A549 (cell line): ENCODE results near the gene CDK16. TPM values are rescaled to one million over a fixed set of nuclear protein-coding genes. Genes with fewer than 3 reads are reported as not detected.

Source experiments
- ATAC-seq, 2 experiments: fragments of 200-7000 bp in 1 of 2; fragments of >200 bp in 1 of 2; cut with Nextera tagmentation in 1 of 2; cut with Tn5 transposase in 1 of 2; 3 replicates each; pipeline versions ENCODE4 v1.8.0 to v1.9.1; 2018 to 2020; ENCODE audit warnings: mild to moderate bottlenecking in 1 of 2, moderate library complexity in 1 of 2
- CTCF ChIA-PET: fragments of 300-600 bp; sonication (Branson Sonifier 250); formaldehyde crosslinking; extraction: SDS; loops from one replicate; lab custom pipeline; 2021; ENCODE audit warnings: antibody characterized with exemption, inconsistent platforms; lab: Yijun Ruan, JAX
- POLR2A ChIA-PET: fragments of 350-600 bp; formaldehyde crosslinking; extraction: SDS; loops from one replicate; lab custom pipeline; 2021; ENCODE audit warnings: antibody characterized with exemption, inconsistent platforms; lab: Yijun Ruan, JAX
- DNase-seq, 2 experiments: peaks; one replicate each; pipeline versions ENCODE4 v3.0.0 to v3.0.0-alpha.2; 2011 to 2016; ENCODE audit warnings: low read depth in 1 of 2, low spot score in 1 of 2
- FAIRE-seq: peaks from 2 replicates; lab custom pipeline; 2011; peaks lifted over from hg19 to GRCh38; lab: Jason Lieb, UNC
- H3K27ac ChIP-seq, 2 experiments: fragments of >200 bp; sonication (Bioruptor Twin); formaldehyde crosslinking; 3 replicates each; pipeline ENCODE4 v1.5.1; 2016 to 2017
- H3K4me1 ChIP-seq: fragments of >200 bp; sonication (Bioruptor Twin); formaldehyde crosslinking; 3 replicates; pipeline ENCODE4 v1.6.1; 2016
- H3K4me2 ChIP-seq: fragments of >200 bp; sonication (Bioruptor Twin); formaldehyde crosslinking; 3 replicates; pipeline ENCODE4 v1.6.1; 2016
- H3K4me3 ChIP-seq: fragments of >200 bp; sonication (Bioruptor Twin); formaldehyde crosslinking; 3 replicates; pipeline ENCODE4 v1.5.1; 2016
- H3K9me3 ChIP-seq: fragments of >200 bp; sonication (Bioruptor Twin); formaldehyde crosslinking; 3 replicates; pipeline ENCODE4 v1.6.1; 2016
- ATOH8 ChIP-seq: fragments of 250-450 bp; sonication (Bioruptor Pico); IDR thresholded peaks from 2 replicates; pipeline ENCODE4 v1.5.0; 2020; ENCODE audit warnings: low read depth, mild to moderate bottlenecking, moderate library complexity
- BHLHE40 ChIP-seq: IDR thresholded peaks from 2 replicates; pipeline ENCODE4 v1.6.1; 2012; ENCODE audit warnings: low read depth, low read length, inconsistent platforms
- CHD2 ChIP-seq: fragments of 150-350 bp; IDR thresholded peaks from 2 replicates; pipeline ENCODE4 v1.6.1; 2014; ENCODE audit warnings: low read length; ENCODE audit not compliant: partially characterized antibody
- CHD4 ChIP-seq: fragments of 200-600 bp; sonication (generic); IDR thresholded peaks from 2 replicates; pipeline ENCODE4 v1.6.1; 2016; ENCODE audit warnings: antibody characterized with exemption, mild to moderate bottlenecking, borderline replicate concordance
- EP300 ChIP-seq, 2 experiments: fragments of >200 bp; sonication (Bioruptor Twin); formaldehyde crosslinking; IDR thresholded peaks; 2 replicates in 1 of 2; 3 replicates in 1 of 2; pipeline ENCODE4 v1.6.1; 2016 to 2017
- FOSB ChIP-seq: fragments of 250-450 bp; sonication (Bioruptor Pico); IDR thresholded peaks from 2 replicates; pipeline ENCODE4 v1.5.0; 2020; ENCODE audit warnings: mild to moderate bottlenecking, moderate library complexity
- FOSL2 ChIP-seq, 2 experiments: fragments of 450-650 bp in 1 of 2; fragments of >200 bp in 1 of 2; sonication (Bioruptor Twin) in 1 of 2; formaldehyde crosslinking; IDR thresholded peaks; 2 replicates each; pipeline versions ENCODE4 v1.5.0 to v1.6.1; 2016 to 2020; ENCODE audit warnings: mild to moderate bottlenecking in 1 of 2, moderate library complexity in 1 of 2
- HDAC2 ChIP-seq: fragments of 200-600 bp; sonication (generic); IDR thresholded peaks from 2 replicates; pipeline ENCODE4 v1.6.1; 2016
- HEYL ChIP-seq: fragments of 250-450 bp; sonication (Bioruptor Pico); IDR thresholded peaks from 2 replicates; pipeline ENCODE4 v1.8.0; 2021; ENCODE audit warnings: mild to moderate bottlenecking, moderate library complexity
- HOXB13 ChIP-seq: fragments of 250-450 bp; sonication (Bioruptor Pico); IDR thresholded peaks from 2 replicates; pipeline ENCODE4 v1.5.0; 2020; ENCODE audit warnings: low read depth, mild to moderate bottlenecking, moderate library complexity
- HOXB5 ChIP-seq: fragments of 250-450 bp; sonication (Bioruptor Pico); IDR thresholded peaks from 2 replicates; pipeline ENCODE4 v1.5.0; 2020; ENCODE audit warnings: mild to moderate bottlenecking, moderate library complexity
- JUNB ChIP-seq: fragments of >200 bp; sonication (Bioruptor Twin); formaldehyde crosslinking; IDR thresholded peaks from 2 replicates; pipeline ENCODE4 v1.6.1; 2016
- KDM5A ChIP-seq: fragments of 200-600 bp; sonication (generic); IDR thresholded peaks from 2 replicates; pipeline ENCODE4 v1.6.1; 2016; ENCODE audit warnings: antibody characterized with exemption, mild to moderate bottlenecking
- MYC ChIP-seq: IDR thresholded peaks from 2 replicates; pipeline ENCODE4 v1.6.1; 2012; ENCODE audit warnings: mild to moderate bottlenecking, inconsistent platforms, low read length, improper control_type of control experiment, borderline replicate concordance
- NFE2L2 ChIP-seq: fragments of 150-350 bp; conservative IDR thresholded peaks from 2 replicates; pipeline ENCODE4 v1.6.1; 2014; ENCODE audit warnings: low read length
- NPAS2 ChIP-seq: fragments of 250-450 bp; sonication (Bioruptor Pico); IDR thresholded peaks from 2 replicates; pipeline ENCODE4 v1.8.0; 2022; ENCODE audit warnings: mild to moderate bottlenecking, moderate library complexity, borderline replicate concordance
- POLR2AphosphoS2 ChIP-seq: conservative IDR thresholded peaks from 2 replicates; pipeline ENCODE4 v1.6.1; 2012; ENCODE audit warnings: low read length, improper control_type of control experiment, inconsistent platforms
- RARB ChIP-seq: fragments of 250-450 bp; sonication (Bioruptor Pico); IDR thresholded peaks from 2 replicates; pipeline ENCODE4 v1.8.0; 2021; ENCODE audit warnings: mild to moderate bottlenecking, moderate library complexity
- RFX5 ChIP-seq: fragments of 450-650 bp; IDR thresholded peaks from 2 replicates; pipeline ENCODE4 v1.7.1; 2014; ENCODE audit warnings: antibody characterized with exemption, mild to moderate bottlenecking, moderate library complexity
- RNF2 ChIP-seq: fragments of 200-600 bp; sonication (generic); IDR thresholded peaks from 2 replicates; pipeline ENCODE4 v1.6.1; 2016; ENCODE audit warnings: low read depth, mild to moderate bottlenecking, antibody characterized with exemption, moderate library complexity, borderline replicate concordance
- SMC3 ChIP-seq: fragments of >200 bp; sonication (Bioruptor Twin); formaldehyde crosslinking; IDR thresholded peaks from 3 replicates; pipeline ENCODE4 v1.6.1; 2018; ENCODE audit warnings: inconsistent platforms
- SREBF2 ChIP-seq: fragments of 450-650 bp; IDR thresholded peaks from 2 replicates; pipeline ENCODE4 v1.6.1; 2014; ENCODE audit warnings: mild to moderate bottlenecking, moderate library complexity
- TP53 ChIP-seq: fragments of 250-450 bp; sonication (Bioruptor Pico); IDR thresholded peaks from 2 replicates; pipeline ENCODE4 v1.5.0; 2021; ENCODE audit warnings: mild to moderate bottlenecking, moderate library complexity
- ZSCAN20 ChIP-seq: fragments of 250-450 bp; sonication (Bioruptor Pico); IDR thresholded peaks from 2 replicates; pipeline ENCODE4 v1.8.0; 2022; ENCODE audit warnings: mild to moderate bottlenecking, moderate library complexity
- WGBS: methylation state at CpG from one replicate; pipeline ENCODE4 v1.1.6; 2017; ENCODE audit errors: missing lambda C conversion rate; 5-methylcytosine and 5-hydroxymethylcytosine counted together
- polyA plus RNA-seq, 4 experiments: library from polyadenylated mRNA; depleted of rRNA in 3 of 4; stranded (reverse); fragments of >200 nt; fragmentation: RNase III in 1 of 4; extraction: RNeasy Plus Mini Kit Qiagen cat#74134 plus additional on column Dnase treatment in 1 of 4; gene quantifications; 2 replicates in 3 of 4; 3 replicates in 1 of 4; pipeline ENCODE4 v1.2.3, GENCODE V29; 2011 to 2017
- TF ChIP-seq, protein P1 (sequence below): fragments of 450-650 bp; IDR thresholded peaks from 2 replicates; pipeline ENCODE4 v1.6.1; 2014; ENCODE audit warnings: antibody characterized with exemption
- TF ChIP-seq, protein P2 (sequence below): fragments of >200 bp; sonication (Bioruptor Twin); formaldehyde crosslinking; IDR thresholded peaks from 3 replicates; pipeline ENCODE4 v1.6.1; 2016

Gene CDK16
- polyA plus RNA-seq, 2 of the 4 experiments (the other 2 are of a cell fraction): 105 to 111 TPM

- DNase-seq (no peak), ATAC-seq (no peak), FAIRE-seq (no peak)
- Histone ChIP-seq H3K9me3 (no peaks in the 10 kb centered on the region), H3K27ac (no peak overlapping the region), H3K4me1 (0 out of 3 replicates have a peak, but pooled peaks cover 4% of the 10 kb centered on the region), H3K4me2 (no peak overlapping the region), H3K4me3 (no peak overlapping the region)
- 95% methylated on average over 13 of the region's 15 CpGs for WGBS
- ChIA-PET CTCF (interaction anchor here (2.8 kb wide), 1 partner anchor 10 kb away, joined by 11 read pairs; no protein-coding TSS in a partner anchor), POLR2A (no interaction called here)
- TF ChIP-seq ZSCAN20: no peak
- no peak for TF ChIP-seq KDM5A
- no peak for TF ChIP-seq FOSL2 (IDR thresholded peaks at IDR 0.05)
- no peak for TF ChIP-seq FOSL2 (CRISPR knock-in tag; IDR thresholded peaks at IDR 0.05)
- no peak for TF ChIP-seq HDAC2
- TF ChIP-seq MYC: no peak
- TF ChIP-seq RFX5: no peak
- TF ChIP-seq SREBF2: no peak
- TF ChIP-seq, protein P1, sequence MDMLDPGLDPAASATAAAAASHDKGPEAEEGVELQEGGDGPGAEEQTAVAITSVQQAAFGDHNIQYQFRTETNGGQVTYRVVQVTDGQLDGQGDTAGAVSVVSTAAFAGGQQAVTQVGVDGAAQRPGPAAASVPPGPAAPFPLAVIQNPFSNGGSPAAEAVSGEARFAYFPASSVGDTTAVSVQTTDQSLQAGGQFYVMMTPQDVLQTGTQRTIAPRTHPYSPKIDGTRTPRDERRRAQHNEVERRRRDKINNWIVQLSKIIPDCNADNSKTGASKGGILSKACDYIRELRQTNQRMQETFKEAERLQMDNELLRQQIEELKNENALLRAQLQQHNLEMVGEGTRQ: no peak
- TF ChIP-seq ATOH8 (CRISPR knock-in tag): no peak
- TF ChIP-seq NPAS2 (CRISPR knock-in tag): no peak
- no peak for TF ChIP-seq HEYL (CRISPR knock-in tag)
- no peak for TF ChIP-seq CHD4
- TF ChIP-seq, protein P2, sequence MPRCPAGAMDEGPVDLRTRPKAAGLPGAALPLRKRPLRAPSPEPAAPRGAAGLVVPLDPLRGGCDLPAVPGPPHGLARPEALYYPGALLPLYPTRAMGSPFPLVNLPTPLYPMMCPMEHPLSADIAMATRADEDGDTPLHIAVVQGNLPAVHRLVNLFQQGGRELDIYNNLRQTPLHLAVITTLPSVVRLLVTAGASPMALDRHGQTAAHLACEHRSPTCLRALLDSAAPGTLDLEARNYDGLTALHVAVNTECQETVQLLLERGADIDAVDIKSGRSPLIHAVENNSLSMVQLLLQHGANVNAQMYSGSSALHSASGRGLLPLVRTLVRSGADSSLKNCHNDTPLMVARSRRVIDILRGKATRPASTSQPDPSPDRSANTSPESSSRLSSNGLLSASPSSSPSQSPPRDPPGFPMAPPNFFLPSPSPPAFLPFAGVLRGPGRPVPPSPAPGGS: no peak
- TF ChIP-seq HOXB13: no peak
- no peak for TF ChIP-seq BHLHE40
- no peak for TF ChIP-seq CHD2
- no peak for TF ChIP-seq NFE2L2
- no peak for TF ChIP-seq JUNB
- TF ChIP-seq FOSB (CRISPR knock-in tag): no peak
These were observed 7.6 kb upstream of the CDK16 start for GRCh38 chrX:47210661-47211425.

GRCh38 chrX:47212381-47213293 is 5.8 kb upstream of the CDK16 start:
- ChIA-PET CTCF (interaction anchor here (1.3 to 2.8 kb wide), 2 partner anchors 12 kb away, joined by 3 to 11 read pairs; no protein-coding TSS in a partner anchor), POLR2A (no interaction called here)
- H3K27ac ChIP-seq: no peak overlapping the region
- H3K4me2 ChIP-seq: no peak overlapping the region
- WGBS: 87% methylated on average over 12 of the region's 12 CpGs
- no peak for TF ChIP-seq ZSCAN20
- no peak for TF ChIP-seq HOXB5
- no peak for TF ChIP-seq BHLHE40
- TF ChIP-seq POLR2AphosphoS2: no peak
- TF ChIP-seq SMC3: no peak
- no peak for TF ChIP-seq CHD2
- TF ChIP-seq TP53 (CRISPR knock-in tag): no peak
- TF ChIP-seq RARB: no peak
- TF ChIP-seq EP300 (IDR thresholded peaks at IDR 0.05): no peak
- no peak for TF ChIP-seq SREBF2
- TF ChIP-seq HDAC2: no peak
- TF ChIP-seq CHD4: no peak
- TF ChIP-seq RFX5: no peak
- TF ChIP-seq RNF2: no peak
- no peak for ATAC-seq
- no peak for FAIRE-seq
- peaks cover 12% of the 10 kb centered on the region for H3K4me1 ChIP-seq
- no peak overlapping the region for H3K4me3 ChIP-seq
- DNase-seq: no peak
- H3K9me3 ChIP-seq: no peaks in the 10 kb centered on the region
